AG09309 (cell line): Measurements from ENCODE around the gene LFNG.

Experiments used
- DNase-seq: peaks from one replicate; pipeline ENCODE4 v3.0.0-alpha.2; 2010; ENCODE audit warnings: low read depth
- H3K4me3 ChIP-seq: 2 replicates; pipeline ENCODE4 v1.5.1; 2011; ENCODE audit warnings: mild to moderate bottlenecking, low read depth, low read length, moderate library complexity; ENCODE audit not compliant: control insufficient read depth
- CTCF ChIP-seq: IDR thresholded peaks from 2 replicates; pipeline ENCODE4 v1.5.1; 2011; ENCODE audit warnings: mild to moderate bottlenecking, low read depth, low read length, inconsistent platforms; ENCODE audit not compliant: insufficient read depth, control insufficient read depth; ENCODE audit errors: missing control alignments

The LFNG gene

DNA sequence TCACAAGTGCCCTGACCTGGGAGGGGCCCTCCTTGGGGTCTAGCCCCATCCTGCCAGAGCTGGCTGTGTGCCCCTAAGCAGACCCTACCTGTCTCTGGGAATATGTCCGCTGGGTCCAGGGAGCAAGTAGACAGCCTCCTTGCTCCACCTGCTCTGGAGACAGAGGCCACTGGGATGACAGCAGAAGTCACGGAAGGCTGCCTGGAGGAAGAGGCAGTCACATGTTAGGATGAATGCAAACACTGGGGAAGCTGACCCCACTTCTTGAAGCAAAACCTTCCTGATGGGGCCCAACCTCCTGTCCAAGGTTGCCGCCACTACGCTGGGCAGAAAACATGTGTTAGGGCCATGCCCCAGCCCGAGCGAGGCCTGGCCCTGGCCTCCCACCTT, 11.7 kb upstream of the LFNG start:
- no peak for DNase-seq
- TF ChIP-seq CTCF: no peak
- no peak overlapping the region for H3K4me3 ChIP-seq

GRCh38 chr7:2508327-2509215, 11.0 kb upstream of the LFNG start:
- TF ChIP-seq CTCF: no peak
- DNase-seq: peak; percentile 40
- H3K4me3 ChIP-seq: no peak overlapping the region

GRCh38 chr7:2509298-2509906, 10.2 kb upstream of the LFNG start:
- H3K4me3 ChIP-seq: no peak overlapping the region
- DNase-seq: no peak
- TF ChIP-seq CTCF: no peak

DNA sequence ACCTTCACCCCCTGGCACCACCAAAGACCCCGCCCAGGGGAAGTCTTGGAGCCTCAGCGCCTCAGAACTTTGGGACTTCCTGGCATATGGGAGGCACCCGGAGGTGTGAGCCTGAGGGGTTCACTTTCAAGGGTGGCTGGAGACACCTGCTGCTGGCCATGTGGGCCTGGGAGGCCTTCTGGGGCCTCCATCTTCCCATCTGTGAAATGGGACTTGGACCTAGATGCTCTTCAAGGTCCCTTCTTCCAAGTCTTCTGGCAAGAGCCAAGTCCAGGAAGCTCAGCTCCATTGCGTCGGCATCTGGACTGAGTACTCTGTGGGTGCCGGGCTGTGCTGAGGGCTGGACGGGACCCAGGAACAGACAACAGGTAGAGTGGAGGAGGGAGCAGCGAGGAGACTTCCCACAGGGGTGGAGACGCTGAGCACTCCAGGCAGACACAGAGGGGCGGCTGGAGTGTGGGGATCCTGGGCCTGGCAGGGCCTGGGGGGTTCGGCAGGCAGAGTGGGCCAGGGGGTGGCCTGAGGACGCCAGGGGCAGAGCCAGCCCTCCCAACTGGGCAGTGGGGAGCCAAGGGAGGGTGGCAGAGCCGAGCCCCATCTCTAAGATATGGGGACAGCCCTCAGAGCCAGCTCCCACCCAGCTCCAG, 9.3 kb upstream of the LFNG start:
- TF ChIP-seq CTCF: no peak
- no peak for DNase-seq
- H3K4me3 ChIP-seq: no peak overlapping the region

DNA sequence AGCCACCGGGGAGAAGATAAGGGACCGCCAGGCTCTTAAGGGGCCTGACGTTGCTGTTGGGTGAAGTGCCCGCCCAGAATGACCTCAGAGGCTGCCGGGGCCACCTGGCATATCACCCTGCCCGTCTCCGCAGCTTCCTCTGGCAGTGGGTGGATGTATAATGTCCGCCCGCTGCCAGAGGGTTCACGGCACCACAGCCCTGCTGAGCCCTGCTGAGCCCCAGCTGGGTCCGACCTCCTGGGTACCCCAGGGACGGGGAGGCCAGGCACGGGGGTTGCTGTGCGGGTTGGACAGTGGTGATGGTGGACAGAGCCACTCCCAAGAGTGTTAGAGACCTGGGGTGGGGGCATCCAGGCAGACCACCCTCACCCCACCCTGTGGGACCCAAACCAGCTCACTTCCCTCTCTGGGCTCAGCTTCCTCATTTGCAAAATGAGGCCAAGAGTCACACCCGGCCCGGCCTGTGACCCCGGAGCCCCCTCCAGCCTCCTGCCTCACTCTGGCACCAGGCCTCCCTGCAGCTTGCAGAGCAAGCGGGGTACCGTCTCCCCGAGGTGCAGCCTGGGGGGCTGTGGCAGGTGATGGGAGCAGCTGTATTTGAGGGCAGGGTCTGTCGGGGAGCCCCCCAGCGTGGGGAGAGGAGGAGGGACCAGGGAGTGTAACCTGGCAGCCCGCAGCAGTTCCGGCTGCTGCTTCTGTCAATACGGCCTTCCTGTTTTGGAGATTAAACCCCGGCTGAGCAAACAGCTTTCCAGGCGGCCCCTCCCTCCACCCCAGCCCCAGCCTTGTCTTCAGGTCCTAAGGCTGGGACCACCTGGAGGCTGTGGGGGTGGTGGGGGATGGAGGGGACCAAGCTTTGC, 8.4 kb upstream of the LFNG start:
- DNase-seq: no peak
- no peak for TF ChIP-seq CTCF
- H3K4me3 ChIP-seq: no peak overlapping the region

DNA sequence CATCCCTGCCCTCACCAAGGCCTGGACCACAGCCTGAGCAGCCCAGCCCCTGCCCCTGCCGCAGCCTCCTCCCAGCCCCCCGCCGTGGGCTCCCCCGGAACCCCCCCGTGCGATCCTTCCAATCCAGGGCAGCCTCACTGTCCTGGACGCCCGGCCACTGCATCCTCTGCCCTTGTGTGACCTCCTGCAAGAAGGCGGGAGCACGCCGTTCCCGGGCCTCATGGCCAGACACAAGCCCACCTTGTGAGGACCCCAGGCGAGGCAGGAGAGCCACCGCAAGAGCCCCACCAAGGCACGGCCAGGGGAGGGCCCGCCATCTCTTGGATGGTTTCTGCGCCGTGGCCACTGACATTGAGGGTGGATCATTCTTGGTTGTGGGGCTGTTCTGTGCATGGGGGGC, 7.8 kb upstream of the LFNG start:
- TF ChIP-seq CTCF: no peak
- no peak for DNase-seq
- H3K4me3 ChIP-seq: no peak overlapping the region
